Psoas muscle (tissue), 8 donors: Measurements from ENCODE around the gene MYO3B. TPM values are rescaled to one million over a fixed set of nuclear protein-coding genes. Genes with fewer than 3 reads are reported as not detected.

ENCODE experiments used
- ATAC-seq, 4 donors: fragments of 200-7000 bp; cut with Tn5 transposase; one replicate each; pipeline ENCODE4 v1.9.1; 2020; ENCODE audit warnings: moderate library complexity in 3 of 4, mild to moderate bottlenecking in 2 of 4
- DNase-seq, 2 donors: peaks; one replicate each; pipeline ENCODE4 v3.0.0-alpha.2; 2020
- H3K27ac ChIP-seq: fragments of 200-600 bp; one replicate; pipeline ENCODE4 v1.8.0; 2022
- H3K27me3 ChIP-seq, 3 donors: fragments of 200-600 bp in 1 of 3; one replicate each; pipeline versions ENCODE4 v1.6.1 to v1.8.0; 2013 to 2022; ENCODE audit warnings: low read length in 2 of 3, mild to moderate bottlenecking in 2 of 3, moderate library complexity in 1 of 3; ENCODE audit not compliant: insufficient read depth in 3 of 3
- H3K36me3 ChIP-seq, 2 donors: fragments of 200-600 bp in 1 of 2; one replicate each; pipeline versions ENCODE4 v1.6.1 to v1.8.0; 2013 to 2022; ENCODE audit warnings: low read depth in 1 of 2, mild to moderate bottlenecking in 1 of 2, moderate library complexity in 1 of 2; ENCODE audit not compliant: insufficient read depth in 1 of 2
- H3K4me1 ChIP-seq: fragments of 200-600 bp; one replicate; pipeline ENCODE4 v1.8.0; 2022
- H3K4me3 ChIP-seq: fragments of 200-600 bp; one replicate; pipeline ENCODE4 v1.8.0; 2022; ENCODE audit warnings: mild to moderate bottlenecking
- H3K9me3 ChIP-seq: fragments of 200-600 bp; one replicate; pipeline ENCODE4 v1.8.0; 2022
- CTCF ChIP-seq: fragments of 200-600 bp; IDR thresholded peaks from one replicate; pipeline ENCODE4 v1.8.0; 2022; ENCODE audit warnings: antibody characterized with exemption
- WGBS, 3 donors: extraction: QIAGEN DNeasy Blood & Tissue Kit; methylation state at CpG; one replicate each; pipeline versions ENCODE4 v1.1.6 to v1.1.7; 2013; 5-methylcytosine and 5-hydroxymethylcytosine counted together
- intact Hi-C, 2 donors: fragments of 100-400 bp; cut with DNase I; formaldehyde crosslinking; loops; one replicate each; pipeline versions ENCODE4 v1.11.0 to v1.14.2; 2022
- polyA plus RNA-seq, 3 donors: library from polyadenylated mRNA; stranded (reverse); fragments of 200-250 nt; gene quantifications; one replicate each; pipeline ENCODE4 v1.2.3, GENCODE V29; 2013
- total RNA-seq, 4 donors: library from RNA; stranded (reverse); fragmentation: NEBNext Ultra II Directional in 2 of 4; extraction: Animal tissue kit (Norgen Biotek cat#: 25700) in 2 of 4; gene quantifications; one replicate each; pipeline versions ENCODE4 v1.2.1 to v1.2.4, GENCODE V29; 2021 to 2023
- donor health status: healthy with polysubstance abuse.
- donor health status: DM: no; HTN: no; CAD: no; lungs with moderate emphysema.
- donor health status: Bipolar disorder and iron deficiency.
- donor health status: healthy.
- donor health status: DM: yes; HTN: yes; CAD: no.
- donor health status: DM: no; HTN: no; CAD: no.
- donor health status: DM: no; HTN: no; CAD: no.
- donor health status: DM: yes; HTN: yes; CAD: no.

MYO3B gene
- total and polyA plus RNA-seq, 7 donors = 0.04 to 0.32 TPM; not detected in 5

GRCh38 chr2:170298115-170298514 is 120.2 kb downstream of the MYO3B start:
- ATAC-seq (no peak), DNase-seq (no peak)
- H3K4me3 ChIP-seq = no peak overlapping the region
- H3K27ac ChIP-seq = no peak overlapping the region
- intact Hi-C loops = no loop called here
- 71 to 78% (median 71%) methylated on average over 1 of the region's 1 CpG for whole genome bisulfite sequencing, 3 donors
- no peaks in the 10 kb centered on the region for H3K4me1 ChIP-seq
- H3K36me3 ChIP-seq = no peaks in the 10 kb centered on the region
- H3K27me3 ChIP-seq = no peaks in the 10 kb centered on the region
- no peak for TF ChIP-seq CTCF
- H3K9me3 ChIP-seq = no peaks in the 10 kb centered on the region

DNA sequence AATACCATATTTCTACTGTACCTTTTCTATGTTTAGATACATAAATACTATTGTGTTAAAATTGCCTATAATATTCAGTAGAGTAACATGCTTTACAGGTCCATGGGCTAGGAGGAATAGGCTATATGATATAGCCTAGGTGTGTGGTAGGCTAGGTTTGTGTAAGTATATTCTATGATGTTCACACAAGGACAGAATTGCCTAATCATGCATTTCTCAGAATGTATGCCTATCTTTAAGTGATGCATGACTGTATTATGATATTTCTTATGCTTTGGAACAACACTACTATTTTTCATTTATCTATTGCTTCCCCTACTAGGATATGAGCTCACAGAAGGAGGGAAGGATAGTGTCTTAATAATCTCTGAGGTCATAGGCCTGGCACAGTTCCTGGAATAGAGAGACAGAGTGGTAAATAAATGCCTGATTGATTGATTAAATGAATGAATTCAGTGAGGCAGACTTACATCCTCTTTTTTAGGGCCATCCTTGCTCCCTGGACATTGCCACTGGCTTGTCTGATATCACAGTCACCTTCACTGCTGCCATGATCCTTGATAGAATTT is 121.0 kb downstream of the MYO3B start:
- Histone ChIP-seq H3K4me1 (no peaks in the 10 kb centered on the region), H3K27me3 (no peaks in the 10 kb centered on the region), H3K36me3 (no peaks in the 10 kb centered on the region), H3K4me3 (no peak overlapping the region), H3K27ac (no peak overlapping the region), H3K9me3 (no peaks in the 10 kb centered on the region)
- no peak for DNase-seq
- no peak for TF ChIP-seq CTCF
- no peak for ATAC-seq
- intact Hi-C loops = no loop called here

- TF ChIP-seq CTCF = no peak
- Histone ChIP-seq H3K4me1 (no peaks in the 10 kb centered on the region), H3K36me3 (no peaks in the 10 kb centered on the region), H3K27me3 (no peaks in the 10 kb centered on the region), H3K27ac (no peak overlapping the region), H3K4me3 (no peak overlapping the region), H3K9me3 (no peaks in the 10 kb centered on the region)
- WGBS, 3 donors = 86 to 89% (median 87%) methylated on average over 1 of the region's 1 CpG
- ATAC-seq (no peak), DNase-seq (no peak)
- intact Hi-C loops = no loop called here
Measured at GRCh38 chr2:170300993-170301392, 123.0 kb downstream of the MYO3B start.

DNA sequence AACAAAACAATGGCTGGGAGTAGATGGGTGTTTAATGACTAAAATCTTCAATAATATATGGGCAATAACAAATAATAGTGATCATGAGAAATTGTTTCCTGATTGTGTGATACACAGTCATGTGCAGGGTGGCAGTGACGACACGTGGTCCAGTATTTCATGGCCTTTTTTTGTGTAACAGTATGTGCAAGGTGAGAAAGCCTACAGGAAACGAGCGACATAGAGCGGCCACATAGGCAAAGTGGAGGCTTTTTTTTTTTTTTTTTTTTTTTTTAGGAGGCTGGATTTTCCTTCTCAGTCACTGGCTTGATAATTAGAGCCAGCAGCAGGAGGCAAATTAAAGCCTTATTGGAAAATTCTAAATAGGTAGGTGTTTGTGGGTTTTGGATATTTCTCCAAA is 123.7 kb downstream of the MYO3B start:
- TF ChIP-seq CTCF = no peak
- no peak overlapping the region for H3K4me3 ChIP-seq
- intact Hi-C loops = no loop called here
- DNase-seq (no peak), ATAC-seq (no peak)
- H3K27me3 ChIP-seq = no peaks in the 10 kb centered on the region
- WGBS, 3 donors = 79 to 82% (median 80%) methylated on average over 5 of the region's 5 CpGs
- no peaks in the 10 kb centered on the region for H3K36me3 ChIP-seq
- H3K9me3 ChIP-seq = no peaks in the 10 kb centered on the region
- H3K4me1 ChIP-seq = no peaks in the 10 kb centered on the region
- no peak overlapping the region for H3K27ac ChIP-seq

DNA sequence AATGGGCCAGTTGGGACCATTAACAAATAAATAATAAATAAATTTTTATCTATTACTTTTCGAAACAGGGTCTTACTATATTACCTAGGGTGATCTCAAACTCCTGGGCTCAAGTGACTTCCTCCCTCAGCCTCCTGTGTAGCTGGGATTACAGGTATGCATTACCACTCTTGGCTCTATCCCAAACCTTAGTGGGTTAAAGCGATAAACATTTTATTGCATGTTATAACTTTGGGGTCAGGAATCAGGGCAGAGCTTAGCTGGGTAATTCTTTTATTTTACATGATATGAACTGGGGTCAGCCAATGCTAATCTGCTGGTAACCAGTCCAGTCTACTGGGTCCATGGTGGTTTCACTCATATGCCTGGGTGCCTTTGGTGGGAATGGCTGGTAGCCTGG is 127.8 kb downstream of the MYO3B start:
- intact Hi-C loops = no loop called here
- WGBS, 3 donors = 82 to 91% (median 86%) methylated on average over 2 of the region's 2 CpGs
- ATAC-seq (no peak), DNase-seq (no peak)
- H3K27ac ChIP-seq = no peak overlapping the region
- H3K27me3 ChIP-seq = no peaks in the 10 kb centered on the region
- H3K4me1 ChIP-seq = no peaks in the 10 kb centered on the region
- no peak for TF ChIP-seq CTCF
- H3K36me3 ChIP-seq = no peaks in the 10 kb centered on the region
- H3K9me3 ChIP-seq = no peaks in the 10 kb centered on the region
- H3K4me3 ChIP-seq = no peak overlapping the region
